Endodermal cell (in vitro differentiated cells): ENCODE measurements around the gene SYCP2. TPM values are rescaled to one million over a fixed set of nuclear protein-coding genes. Genes with fewer than 3 reads are reported as not detected.

ENCODE experiments used
- DNase-seq: peaks from one replicate; pipeline ENCODE4 v3.0.0-alpha.2; 2017
- H3K27ac ChIP-seq: 2 replicates; pipeline ENCODE4 v1.5.1; 2013; ENCODE audit warnings: mild to moderate bottlenecking, low read depth, low read length, moderate library complexity
- H3K27me3 ChIP-seq: 2 replicates; pipeline ENCODE4 v1.6.1; 2013; ENCODE audit warnings: mild to moderate bottlenecking, low read length, moderate library complexity; ENCODE audit not compliant: insufficient read depth, control insufficient read depth, poor library complexity, severe bottlenecking
- H3K36me3 ChIP-seq: 2 replicates; pipeline ENCODE4 v1.7.0; 2013; ENCODE audit warnings: mild to moderate bottlenecking, low read length, moderate library complexity; ENCODE audit not compliant: control insufficient read depth, insufficient read depth
- H3K4me1 ChIP-seq: one replicate; pipeline ENCODE4 v1.7.0; 2013; ENCODE audit warnings: low read length; ENCODE audit not compliant: control insufficient read depth, insufficient read depth
- H3K4me3 ChIP-seq: 2 replicates; pipeline ENCODE4 v1.5.1; 2013; ENCODE audit warnings: mild to moderate bottlenecking, low read length, moderate library complexity
- H3K9ac ChIP-seq: 2 replicates; pipeline ENCODE4 v1.6.1; 2013; ENCODE audit warnings: mild to moderate bottlenecking, low read length, moderate library complexity; ENCODE audit not compliant: poor library complexity, severe bottlenecking; ENCODE audit errors: extremely low read depth
- H3K9me3 ChIP-seq: 2 replicates; pipeline ENCODE4 v1.6.1; 2013; ENCODE audit warnings: mild to moderate bottlenecking, low read length, moderate library complexity; ENCODE audit not compliant: control insufficient read depth
- H3K27ac Mint-ChIP-seq: 2 replicates; pipeline ENCODE4 v1.8.0; 2020; ENCODE audit warnings: mixed read lengths
- H3K27me3 Mint-ChIP-seq: 2 replicates; pipeline ENCODE4 v1.8.0; 2021; ENCODE audit warnings: mild to moderate bottlenecking, mixed read lengths; ENCODE audit not compliant: insufficient read depth
- H3K36me3 Mint-ChIP-seq: 2 replicates; pipeline ENCODE4 v1.8.0; 2020; ENCODE audit warnings: low read depth, mixed read lengths
- H3K4me1 Mint-ChIP-seq: 2 replicates; pipeline ENCODE4 v1.8.0; 2020; ENCODE audit warnings: mixed read lengths
- H3K4me3 Mint-ChIP-seq: 2 replicates; pipeline ENCODE4 v1.8.0; 2020; ENCODE audit warnings: mild to moderate bottlenecking, moderate library complexity, mixed read lengths
- H3K9me3 Mint-ChIP-seq: 2 replicates; pipeline ENCODE4 v1.8.0; 2020; ENCODE audit warnings: mild to moderate bottlenecking, mixed read lengths
- CTCF ChIP-seq: fragments of 200-600 bp; sonication (generic); conservative IDR thresholded peaks from 2 replicates; pipeline ENCODE4 v1.5.0; 2021; ENCODE audit warnings: antibody characterized with exemption, mild to moderate bottlenecking
- WGBS, 2 experiments: methylation state at CpG; one replicate each; pipeline versions ENCODE4 v1.1.5 to v1.1.7; 2013; ENCODE audit warnings: missing lambda C conversion rate in 2 of 2, mixed read lengths in 1 of 2; ENCODE audit not compliant: insufficient coverage in 1 of 2, insufficient read length in 1 of 2; 5-methylcytosine and 5-hydroxymethylcytosine counted together
- total RNA-seq, 2 donors: library from RNA; stranded (reverse); fragmentation: NEBNext Ultra II Directional in 1 of 2; extraction: Animal tissue kit (Norgen Biotek cat#: 25700) in 1 of 2; gene quantifications; 2 replicates in 1 of 2; 3 replicates in 1 of 2; pipeline ENCODE4 v1.2.1, GENCODE V29; 2021

SYCP2 gene
- total RNA-seq, 2 donors from 2014 or later: 1.2 to 1.4 TPM

- no peak for TF ChIP-seq CTCF
- Mint-ChIP-seq H3K36me3 (peaks cover 24% of the 10 kb centered on the region), H3K4me1 (peaks cover 12% of the 10 kb centered on the region), H3K4me3 (peak overlapping the region; percentile 81), H3K9me3 (peaks cover 8% of the 10 kb centered on the region), H3K27me3 (peaks cover 23% of the 10 kb centered on the region), H3K27ac (peak overlapping the region; percentile 99)
- Histone ChIP-seq H3K9me3 (no peaks in the 10 kb centered on the region), H3K36me3 (peaks cover 30% of the 10 kb centered on the region), H3K27me3 (peaks cover 11% of the 10 kb centered on the region), H3K4me3 (peak overlapping the region; percentile 93), H3K9ac (peak overlapping the region; percentile 88), H3K27ac (peak overlapping the region; percentile 96), H3K4me1 (no peaks in the 10 kb centered on the region)
- 0 to 5% methylated on average over 4 of the region's 4 CpGs for WGBS, 2 experiments
- no peak for DNase-seq
These were observed 7.5 kb upstream of the SYCP2 start for GRCh38 chr20:59940956-59941294.

- peak within 1 kb of the TSS; percentile 81 for H3K4me3 Mint-ChIP-seq
- Histone ChIP-seq H3K27me3 (peaks cover 11% of the 10 kb centered on the region), H3K27ac (peak within 1 kb of the TSS; percentile 96), H3K4me3 (peak within 1 kb of the TSS; percentile 93), H3K9me3 (no peaks in the 10 kb centered on the region), H3K36me3 (peaks cover 30% of the 10 kb centered on the region), H3K4me1 (no peaks in the 10 kb centered on the region), H3K9ac (peak within 1 kb of the TSS; percentile 88)
- peaks cover 7% of the 10 kb centered on the region for H3K4me1 Mint-ChIP-seq
- H3K27ac Mint-ChIP-seq: peak within 1 kb of the TSS; percentile 99
- peaks cover 24% of the 10 kb centered on the region for H3K36me3 Mint-ChIP-seq
- peaks cover 8% of the 10 kb centered on the region for H3K9me3 Mint-ChIP-seq
- 0% methylated on average over 37 to 57 of the region's 57 CpGs for WGBS, 2 experiments
- TF ChIP-seq CTCF: peak; percentile 31
- peak; percentile 98 for DNase-seq
- peaks cover 27% of the 10 kb centered on the region for H3K27me3 Mint-ChIP-seq
These were observed 6.9 kb upstream of the SYCP2 start, which contains the start of the genes FAM217B and PPP1R3D for GRCh38 chr20:59940129-59940955. TSS of gene FAM217B (plus strand) at chr20:59940389. CDS start at chr20:59943944, 3,555 bp downstream. TSS of gene PPP1R3D (minus strand) at chr20:59940305. CDS start at chr20:59939931, 374 bp downstream.

GRCh38 chr20:59939879-59940128 lies 6.4 kb upstream of the SYCP2 start:
- peaks cover 24% of the 10 kb centered on the region for H3K36me3 Mint-ChIP-seq
- H3K4me3 Mint-ChIP-seq: peak overlapping the region; percentile 81
- Histone ChIP-seq H3K9me3 (no peaks in the 10 kb centered on the region), H3K4me3 (peak overlapping the region; percentile 93), H3K36me3 (peaks cover 27% of the 10 kb centered on the region), H3K27ac (peak overlapping the region; percentile 96), H3K4me1 (no peaks in the 10 kb centered on the region), H3K27me3 (peaks cover 11% of the 10 kb centered on the region), H3K9ac (peak overlapping the region; percentile 27)
- peaks cover 32% of the 10 kb centered on the region for H3K27me3 Mint-ChIP-seq
- 0% methylated on average over 11 to 24 of the region's 24 CpGs for WGBS, 2 experiments
- peak overlapping the region; percentile 93 for H3K27ac Mint-ChIP-seq
- TF ChIP-seq CTCF: no peak
- peaks cover 8% of the 10 kb centered on the region for H3K9me3 Mint-ChIP-seq
- H3K4me1 Mint-ChIP-seq: peaks cover 7% of the 10 kb centered on the region
- DNase-seq: no peak
